A673 (cell line): ENCODE results near the gene CCNA1.

ENCODE experiments used
- EZH2 ChIP-seq: fragments of 200-600 bp; sonication (generic); IDR thresholded peaks from 2 replicates; pipeline ENCODE4 v1.6.1; 2017; ENCODE audit warnings: borderline replicate concordance, low read depth, mild to moderate bottlenecking, mixed read lengths, antibody characterized with exemption, low read length; ENCODE audit not compliant: poor library complexity, severe bottlenecking
- TF ChIP-seq, protein P1 (sequence below): fragments of 300-800, 200-600 bp; sonication (generic); conservative IDR thresholded peaks from 2 replicates; pipeline ENCODE4 v1.5.1; 2017; ENCODE audit warnings: low read depth, mild to moderate bottlenecking, antibody characterized with exemption, low read length, moderate library complexity, mixed read lengths

DNA sequence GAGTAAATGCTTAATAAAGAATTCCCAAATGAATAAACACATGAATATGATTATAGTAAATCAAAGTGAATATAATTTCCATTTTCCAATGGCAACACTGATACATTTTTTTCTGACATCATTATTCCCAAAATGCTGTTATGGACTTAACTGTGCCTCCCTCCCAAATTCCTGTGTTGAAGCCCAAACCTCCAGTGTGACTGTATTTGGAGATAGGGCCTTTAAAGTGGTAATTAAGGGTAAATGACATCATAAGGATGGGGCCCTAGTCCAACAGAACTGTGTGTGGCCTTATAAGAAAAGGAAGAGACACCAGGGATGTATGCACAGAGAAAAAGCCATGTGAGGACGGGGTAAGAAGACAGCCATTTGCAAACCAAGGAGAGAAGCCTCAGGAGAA is 19.1 kb upstream of the CCNA1 start:
- TF ChIP-seq, protein P1, sequence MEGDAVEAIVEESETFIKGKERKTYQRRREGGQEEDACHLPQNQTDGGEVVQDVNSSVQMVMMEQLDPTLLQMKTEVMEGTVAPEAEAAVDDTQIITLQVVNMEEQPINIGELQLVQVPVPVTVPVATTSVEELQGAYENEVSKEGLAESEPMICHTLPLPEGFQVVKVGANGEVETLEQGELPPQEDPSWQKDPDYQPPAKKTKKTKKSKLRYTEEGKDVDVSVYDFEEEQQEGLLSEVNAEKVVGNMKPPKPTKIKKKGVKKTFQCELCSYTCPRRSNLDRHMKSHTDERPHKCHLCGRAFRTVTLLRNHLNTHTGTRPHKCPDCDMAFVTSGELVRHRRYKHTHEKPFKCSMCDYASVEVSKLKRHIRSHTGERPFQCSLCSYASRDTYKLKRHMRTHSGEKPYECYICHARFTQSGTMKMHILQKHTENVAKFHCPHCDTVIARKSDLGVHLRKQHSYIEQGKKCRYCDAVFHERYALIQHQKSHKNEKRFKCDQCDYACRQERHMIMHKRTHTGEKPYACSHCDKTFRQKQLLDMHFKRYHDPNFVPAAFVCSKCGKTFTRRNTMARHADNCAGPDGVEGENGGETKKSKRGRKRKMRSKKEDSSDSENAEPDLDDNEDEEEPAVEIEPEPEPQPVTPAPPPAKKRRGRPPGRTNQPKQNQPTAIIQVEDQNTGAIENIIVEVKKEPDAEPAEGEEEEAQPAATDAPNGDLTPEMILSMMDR = no peak
- no peak for TF ChIP-seq EZH2
